VCaP (cell line): Measurements from ENCODE around the gene DHX34.
"Not testable (repeated sequence)": the region's sequence is repeated elsewhere in the genome, so short reads cannot be mapped to it uniquely, and the experiment has no call there.

ENCODE experiments used
- H3K27ac ChIP-seq: fragments of 450-650 bp; 2 replicates; pipeline ENCODE4 v1.5.1; 2017
- TF ChIP-seq, protein P1 (sequence below): fragments of 450-650 bp; conservative IDR thresholded peaks from 2 replicates; pipeline ENCODE4 v1.5.1; 2017; ENCODE audit warnings: mild to moderate bottlenecking, moderate library complexity

The DHX34 gene

DNA sequence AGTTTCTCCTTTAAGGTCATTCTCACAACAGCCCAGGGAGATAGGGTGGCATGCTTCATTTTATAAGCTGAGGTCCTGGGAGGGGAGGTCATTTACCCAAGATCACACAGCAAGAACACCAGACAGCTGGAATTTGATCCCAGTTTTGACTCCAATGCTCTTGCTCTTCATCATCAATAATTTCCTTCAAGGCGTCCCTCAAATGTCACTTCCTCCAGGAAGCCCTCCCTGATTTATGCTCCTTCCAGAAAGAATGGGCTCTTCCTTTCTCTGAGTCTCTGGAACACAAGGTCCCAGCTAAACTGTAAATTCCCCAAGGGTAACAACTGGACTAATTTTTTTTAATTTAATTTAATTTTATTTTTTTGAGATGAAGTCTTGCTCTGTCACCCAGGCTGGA, 4.7 kb upstream of the DHX34 start:
- TF ChIP-seq, protein P1, sequence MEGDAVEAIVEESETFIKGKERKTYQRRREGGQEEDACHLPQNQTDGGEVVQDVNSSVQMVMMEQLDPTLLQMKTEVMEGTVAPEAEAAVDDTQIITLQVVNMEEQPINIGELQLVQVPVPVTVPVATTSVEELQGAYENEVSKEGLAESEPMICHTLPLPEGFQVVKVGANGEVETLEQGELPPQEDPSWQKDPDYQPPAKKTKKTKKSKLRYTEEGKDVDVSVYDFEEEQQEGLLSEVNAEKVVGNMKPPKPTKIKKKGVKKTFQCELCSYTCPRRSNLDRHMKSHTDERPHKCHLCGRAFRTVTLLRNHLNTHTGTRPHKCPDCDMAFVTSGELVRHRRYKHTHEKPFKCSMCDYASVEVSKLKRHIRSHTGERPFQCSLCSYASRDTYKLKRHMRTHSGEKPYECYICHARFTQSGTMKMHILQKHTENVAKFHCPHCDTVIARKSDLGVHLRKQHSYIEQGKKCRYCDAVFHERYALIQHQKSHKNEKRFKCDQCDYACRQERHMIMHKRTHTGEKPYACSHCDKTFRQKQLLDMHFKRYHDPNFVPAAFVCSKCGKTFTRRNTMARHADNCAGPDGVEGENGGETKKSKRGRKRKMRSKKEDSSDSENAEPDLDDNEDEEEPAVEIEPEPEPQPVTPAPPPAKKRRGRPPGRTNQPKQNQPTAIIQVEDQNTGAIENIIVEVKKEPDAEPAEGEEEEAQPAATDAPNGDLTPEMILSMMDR, result no peak
- H3K27ac ChIP-seq, result no peak overlapping the region

DNA sequence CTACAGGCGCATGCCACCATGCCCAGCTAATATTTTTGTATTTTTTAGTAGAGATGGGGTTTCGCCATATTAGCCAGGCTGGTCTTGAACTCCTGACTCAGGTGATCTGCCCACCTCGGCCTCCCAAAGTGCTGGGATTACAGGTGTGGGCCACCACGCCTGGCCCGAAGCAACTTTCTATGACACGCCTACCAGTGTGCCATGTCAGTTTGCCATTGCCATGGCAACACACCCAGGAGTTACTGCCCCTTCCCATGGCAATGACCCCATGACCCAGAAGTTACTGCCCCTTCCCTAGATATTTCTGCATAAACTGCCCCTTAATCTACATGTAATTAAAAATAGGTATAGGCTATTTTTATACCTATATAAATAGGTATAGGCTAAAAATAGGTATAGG, 3.1 kb upstream of the DHX34 start:
- not testable (repeated sequence) for H3K27ac ChIP-seq

DNA sequence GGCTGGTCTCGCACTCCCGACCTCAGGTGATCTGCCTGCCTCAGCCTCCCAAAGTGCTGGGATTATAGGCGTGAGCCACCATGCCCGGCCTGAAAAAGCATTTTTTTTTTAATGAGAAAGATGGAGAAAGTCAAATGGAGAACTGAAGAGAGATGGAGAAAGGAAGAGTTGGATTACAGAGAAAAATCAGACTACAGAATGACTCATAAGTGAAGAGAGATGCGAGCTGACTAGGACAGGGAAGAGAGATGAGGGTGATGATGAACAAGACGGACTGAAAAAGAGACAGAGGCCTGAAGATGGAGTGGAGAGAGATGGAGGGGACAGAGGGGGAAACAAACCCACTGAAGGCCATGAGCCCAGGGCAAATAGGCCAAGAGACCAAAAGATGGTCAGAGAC, 1.5 kb downstream of the DHX34 start:
- no peak overlapping the region for H3K27ac ChIP-seq
- TF ChIP-seq, protein P1, result no peak

DNA sequence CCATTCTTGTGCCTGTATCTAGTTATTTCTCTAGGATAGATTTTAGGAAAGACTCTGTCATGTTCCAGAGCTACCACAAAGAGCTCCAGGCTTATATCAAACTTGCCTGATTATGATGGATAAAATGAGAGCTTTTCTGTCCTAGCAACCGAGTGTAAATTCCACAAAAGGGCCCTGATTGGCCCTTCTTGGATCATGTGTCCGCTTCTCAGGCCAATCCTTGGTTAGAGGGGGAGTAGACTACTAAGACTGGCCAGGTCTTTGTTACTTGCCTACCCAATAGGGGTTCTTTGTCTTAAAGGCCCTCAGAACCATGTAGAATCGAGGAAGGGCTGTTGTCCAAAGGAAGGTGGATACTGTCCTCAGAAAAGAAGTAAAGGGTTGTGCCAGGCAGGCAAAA, 2.4 kb downstream of the DHX34 start:
- H3K27ac ChIP-seq, result no peak overlapping the region
- TF ChIP-seq, protein P1, result no peak

DNA sequence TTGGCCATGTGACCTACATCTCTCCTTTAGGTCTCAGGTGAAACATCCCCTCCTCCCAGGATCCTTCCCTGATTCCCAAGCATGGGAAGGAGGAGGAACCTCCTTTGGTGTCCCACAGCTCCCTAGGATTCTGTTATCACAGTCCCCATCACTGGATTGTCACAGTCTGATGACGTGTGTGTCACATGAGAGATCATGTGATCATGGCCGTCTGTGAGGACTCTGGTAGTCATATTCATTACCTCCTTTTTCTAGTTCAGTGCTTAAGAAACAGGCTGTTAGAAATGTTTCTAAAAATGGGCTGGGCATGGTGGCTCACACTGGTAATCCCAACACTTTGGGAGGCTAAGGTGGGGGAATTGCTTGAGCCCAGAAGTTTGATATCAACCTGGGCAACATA, 3.0 kb downstream of the DHX34 start:
- no peak overlapping the region for H3K27ac ChIP-seq
- TF ChIP-seq, protein P1, result no peak

DNA sequence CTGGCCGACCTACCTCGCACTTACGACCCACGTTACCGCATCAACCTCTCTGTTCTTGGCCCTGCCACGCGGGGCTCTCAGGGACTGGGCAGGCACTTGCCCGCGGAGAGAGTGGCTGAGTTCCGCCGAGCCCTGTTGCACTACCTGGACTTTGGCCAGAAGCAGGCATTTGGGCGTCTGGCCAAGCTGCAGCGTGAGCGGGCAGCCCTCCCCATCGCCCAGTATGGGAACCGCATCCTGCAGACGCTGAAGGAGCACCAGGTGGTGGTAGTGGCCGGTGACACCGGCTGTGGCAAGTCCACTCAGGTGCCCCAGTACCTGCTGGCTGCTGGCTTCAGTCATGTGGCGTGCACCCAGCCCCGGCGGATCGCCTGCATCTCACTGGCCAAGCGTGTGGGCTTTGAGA, 4.2 kb downstream of the DHX34 start:
- TF ChIP-seq, protein P1, result no peak
- peak overlapping the region; percentile 14; the same call in 1 of the 2 replicates for H3K27ac ChIP-seq

DNA sequence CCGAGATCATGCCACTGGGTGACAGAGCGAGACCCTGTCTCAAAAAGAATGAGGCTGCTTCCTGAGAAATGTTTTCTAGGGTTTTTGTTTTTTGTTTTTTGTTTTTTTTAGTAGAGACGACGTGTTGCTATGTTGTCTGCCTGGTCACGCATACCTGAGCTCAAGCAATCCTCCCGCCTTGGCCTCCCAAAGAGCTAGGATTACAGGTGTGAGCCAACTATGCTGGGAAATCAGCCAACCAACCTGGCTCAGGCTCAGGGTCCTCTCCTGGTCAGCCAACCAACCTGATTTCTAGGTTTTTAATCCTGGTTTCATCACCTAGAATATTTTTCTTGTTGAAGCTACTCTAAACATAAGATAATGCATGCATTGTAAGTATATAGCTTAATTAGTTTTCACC, 7.8 kb downstream of the DHX34 start:
- H3K27ac ChIP-seq, result peak overlapping the region; percentile 22; the same call in 1 of the 2 replicates
- TF ChIP-seq, protein P1, result no peak

DNA sequence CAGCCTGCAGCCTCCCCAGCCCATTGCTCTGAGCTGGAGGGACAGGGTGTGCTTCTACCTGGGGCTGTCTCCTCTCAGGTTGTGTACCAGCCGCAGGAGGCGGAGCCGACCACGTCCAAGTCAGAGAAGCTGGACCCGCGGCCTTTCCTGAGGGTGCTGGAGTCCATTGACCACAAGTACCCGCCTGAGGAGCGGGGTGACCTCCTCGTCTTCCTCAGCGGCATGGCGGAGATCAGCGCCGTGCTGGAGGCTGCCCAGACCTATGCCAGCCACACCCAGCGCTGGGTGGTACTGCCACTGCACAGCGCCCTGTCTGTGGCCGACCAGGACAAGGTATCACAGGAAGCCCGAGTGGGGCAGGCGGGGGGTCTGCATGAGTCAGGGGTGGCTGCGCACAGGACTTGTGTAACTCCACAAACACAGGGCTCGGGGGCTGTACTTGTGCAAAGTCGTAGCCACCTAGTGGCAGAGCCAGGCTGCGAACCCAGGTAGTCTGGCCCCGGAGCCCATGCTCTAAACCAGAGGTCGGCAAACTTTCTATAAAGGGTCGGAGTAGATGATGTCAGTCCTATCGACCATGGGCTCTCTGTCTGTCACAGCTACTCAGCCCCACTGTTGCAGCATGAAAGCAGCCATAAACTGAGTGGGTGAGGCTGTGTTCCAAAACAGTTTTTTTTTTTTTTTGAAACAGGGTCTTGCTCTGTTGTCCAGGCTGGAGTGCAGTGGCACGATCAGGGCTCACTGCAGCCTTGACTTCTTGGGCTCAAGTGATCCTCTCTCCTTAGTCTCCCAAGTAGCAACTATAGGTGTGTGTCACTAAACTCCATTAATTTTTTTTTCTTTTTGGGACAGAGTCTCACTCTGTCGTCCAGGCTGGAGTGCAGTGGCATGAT, 8.9 kb downstream of the DHX34 start:
- H3K27ac ChIP-seq, result no peak overlapping the region
- TF ChIP-seq, protein P1, result peak; percentile 54
